Keratinocyte (primary cell): Measurements from ENCODE around the gene NCKAP1.

Source experiments
- EZH2 ChIP-seq: IDR thresholded peaks from one replicate; pipeline ENCODE4 v1.6.1; 2012; ENCODE audit warnings: inconsistent platforms, mild to moderate bottlenecking, low read length, moderate library complexity
- TF ChIP-seq, protein P1 (sequence below), 3 experiments: IDR thresholded peaks in 1 of 3; conservative IDR thresholded peaks in 1 of 3; optimal IDR thresholded peaks in 1 of 3; 2 replicates in 2 of 3; 3 replicates in 1 of 3; pipeline versions ENCODE3 to v1.5.1; 2011; ENCODE audit warnings: low read length in 3 of 3, mild to moderate bottlenecking in 3 of 3, moderate library complexity in 2 of 3, control low read depth in 1 of 3, inconsistent platforms in 1 of 3; ENCODE audit not compliant: insufficient read depth in 2 of 3; ENCODE audit errors: extremely low read depth in 1 of 3

DNA sequence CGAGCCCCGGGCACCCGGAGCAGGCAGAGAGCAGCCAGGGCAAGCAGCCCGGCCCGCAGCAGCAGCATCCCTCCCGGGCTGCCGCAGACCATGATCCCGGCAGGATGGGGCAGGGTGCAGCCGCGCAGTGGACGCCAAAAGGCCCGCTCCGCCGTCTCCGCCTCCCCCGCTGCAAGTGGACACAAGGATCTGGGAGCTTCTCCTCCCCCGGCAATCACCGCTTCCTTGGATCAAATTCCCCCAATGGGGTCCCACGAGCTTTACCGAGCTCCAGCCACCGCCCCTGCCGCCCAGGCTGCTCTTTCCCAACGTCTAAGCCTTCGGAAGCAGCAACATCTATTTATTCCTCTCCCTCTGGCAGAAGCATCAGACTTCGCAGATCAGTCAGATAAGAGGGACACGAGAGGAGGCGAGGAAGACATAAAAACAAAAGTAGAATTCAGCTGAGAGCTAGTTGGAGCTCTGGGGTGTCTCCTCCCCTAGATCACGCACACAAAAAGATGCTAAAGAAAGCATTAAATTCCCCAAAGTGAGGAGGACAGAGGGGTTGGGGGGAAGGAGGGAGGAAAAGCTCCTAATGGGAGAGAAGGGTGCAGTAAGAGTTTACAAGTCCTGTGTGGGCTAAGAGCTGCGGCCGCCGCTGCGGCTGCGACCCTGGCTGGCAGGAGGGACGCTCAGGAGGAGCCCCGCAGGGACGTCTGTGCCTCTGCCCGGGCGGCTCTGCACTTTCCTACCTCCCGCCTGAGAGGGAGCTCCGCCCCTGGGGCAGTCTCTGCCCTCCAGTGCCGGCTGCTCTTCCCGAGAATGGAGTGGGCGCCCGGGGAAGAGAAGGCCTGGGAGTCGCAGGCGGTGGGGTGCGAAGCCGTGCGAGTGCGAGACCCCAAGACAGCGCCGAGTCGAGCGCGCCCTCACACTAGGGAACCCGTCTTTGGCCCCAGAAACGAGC is 171.5 kb downstream of the NCKAP1 start, which contains the start of gene FRZB:
- TF ChIP-seq, protein P1, sequence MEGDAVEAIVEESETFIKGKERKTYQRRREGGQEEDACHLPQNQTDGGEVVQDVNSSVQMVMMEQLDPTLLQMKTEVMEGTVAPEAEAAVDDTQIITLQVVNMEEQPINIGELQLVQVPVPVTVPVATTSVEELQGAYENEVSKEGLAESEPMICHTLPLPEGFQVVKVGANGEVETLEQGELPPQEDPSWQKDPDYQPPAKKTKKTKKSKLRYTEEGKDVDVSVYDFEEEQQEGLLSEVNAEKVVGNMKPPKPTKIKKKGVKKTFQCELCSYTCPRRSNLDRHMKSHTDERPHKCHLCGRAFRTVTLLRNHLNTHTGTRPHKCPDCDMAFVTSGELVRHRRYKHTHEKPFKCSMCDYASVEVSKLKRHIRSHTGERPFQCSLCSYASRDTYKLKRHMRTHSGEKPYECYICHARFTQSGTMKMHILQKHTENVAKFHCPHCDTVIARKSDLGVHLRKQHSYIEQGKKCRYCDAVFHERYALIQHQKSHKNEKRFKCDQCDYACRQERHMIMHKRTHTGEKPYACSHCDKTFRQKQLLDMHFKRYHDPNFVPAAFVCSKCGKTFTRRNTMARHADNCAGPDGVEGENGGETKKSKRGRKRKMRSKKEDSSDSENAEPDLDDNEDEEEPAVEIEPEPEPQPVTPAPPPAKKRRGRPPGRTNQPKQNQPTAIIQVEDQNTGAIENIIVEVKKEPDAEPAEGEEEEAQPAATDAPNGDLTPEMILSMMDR (optimal IDR thresholded peaks at IDR 0.05 in 1 of 3, IDR thresholded peaks at IDR 0.05 in 1 of 3, conservative IDR thresholded peaks at IDR 0.05 in 1 of 3; ENCODE audit: extremely low read depth in 1 of 3, insufficient read depth in 2 of 3, low read length in 3 of 3) = no peak
- peak; percentile 89 for TF ChIP-seq EZH2
